ENCODE results near the gene TSPAN17.
"Not testable (repeated sequence)": the region's sequence is repeated elsewhere in the genome, so short reads cannot be mapped to it uniquely, and the experiment has no call there.

TSPAN17 gene

GRCh38 chr5:176680226-176680563 is 32.9 kb downstream of the TSPAN17 start:
- no peak for DNase-seq (ENCODE audit: low spot score)

GRCh38 chr5:176682016-176682531 is 34.8 kb downstream of the TSPAN17 start:
- no peak for DNase-seq (ENCODE audit: low spot score)

- no peak for DNase-seq (ENCODE audit: low spot score)
Observed at GRCh38 chr5:176685010-176685409, 37.7 kb downstream of the TSPAN17 start.

GRCh38 chr5:176687247-176687646 is 40.0 kb downstream of the TSPAN17 start:
- DNase-seq (ENCODE audit: low spot score): no peak

DNA sequence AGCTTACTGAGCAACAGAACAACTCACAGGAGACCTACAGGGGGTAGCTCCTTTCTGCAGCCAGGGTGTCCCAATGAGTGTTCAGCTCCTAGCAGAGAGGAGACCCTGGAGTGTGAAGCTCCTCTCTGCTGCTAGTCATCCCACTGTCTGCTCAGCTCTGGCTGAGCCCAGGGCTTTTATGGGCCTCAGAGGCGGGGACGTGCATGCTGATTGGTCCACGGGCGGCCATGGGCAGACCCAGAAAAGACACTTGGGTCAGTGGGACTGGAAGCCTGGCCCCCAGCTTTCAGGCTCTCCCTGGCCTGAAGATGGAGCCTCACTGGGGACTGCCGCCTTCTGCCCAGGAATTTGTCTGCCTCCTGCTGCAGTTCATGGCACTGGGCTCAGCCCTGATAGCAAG is 40.6 kb downstream of the TSPAN17 start:
- DNase-seq (ENCODE audit: low spot score): no peak

DNA sequence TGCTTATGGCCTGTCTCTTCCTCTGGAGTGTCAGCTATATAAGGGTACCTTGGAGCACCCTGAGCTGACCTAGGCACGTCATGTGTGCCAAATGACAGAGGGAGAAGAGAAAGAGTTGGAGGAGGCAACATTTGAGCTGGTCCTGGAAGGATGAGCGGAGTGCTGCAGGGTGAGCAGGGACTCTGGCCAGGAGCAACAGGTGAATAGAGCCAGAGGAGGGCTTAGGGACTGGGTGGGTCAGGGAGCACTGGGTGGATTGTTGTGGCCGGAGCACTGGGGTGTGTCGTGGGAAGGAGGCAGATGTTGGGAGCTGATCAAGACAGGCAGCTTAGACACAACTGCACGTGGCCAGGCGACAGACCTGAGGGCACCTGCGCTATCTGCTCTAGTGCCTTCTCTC is 43.6 kb downstream of the TSPAN17 start:
- DNase-seq (ENCODE audit: low spot score): no peak

DNA sequence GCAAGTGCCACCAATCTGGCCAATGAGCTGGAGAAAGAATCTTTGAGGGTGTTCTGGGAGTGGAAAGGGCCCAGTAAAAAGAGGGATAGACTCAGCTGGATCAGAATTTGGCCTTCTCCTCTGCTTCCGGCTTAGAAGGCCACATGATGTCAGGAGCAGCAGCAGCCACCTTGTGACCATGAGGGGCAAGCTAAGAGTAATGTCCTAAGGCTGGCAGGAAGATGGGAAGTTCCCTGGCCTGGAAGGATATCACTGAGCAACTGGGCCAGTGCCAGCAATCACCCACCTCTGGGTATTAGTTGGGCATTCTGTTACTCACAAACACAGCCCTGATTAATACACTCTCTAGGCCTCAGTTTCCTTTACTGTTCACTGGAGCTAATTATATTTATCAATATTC is 44.2 kb downstream of the TSPAN17 start:
- DNase-seq (ENCODE audit: low spot score): no peak

GRCh38 chr5:176692326-176692725 is 45.0 kb downstream of the TSPAN17 start:
- DNase-seq (ENCODE audit: low spot score): no peak

GRCh38 chr5:176692839-176693476 is 45.7 kb downstream of the TSPAN17 start:
- DNase-seq (ENCODE audit: low spot score): no peak

- no peak for DNase-seq (ENCODE audit: low spot score)
Observed at GRCh38 chr5:176693477-176693851, 46.2 kb downstream of the TSPAN17 start.

- DNase-seq (ENCODE audit: low spot score): no peak
Observed at GRCh38 chr5:176694146-176694545, 46.9 kb downstream of the TSPAN17 start.

- no peak for DNase-seq (ENCODE audit: low spot score)
Observed at GRCh38 chr5:176694631-176695030, 47.3 kb downstream of the TSPAN17 start.

GRCh38 chr5:176695073-176695472 is 47.8 kb downstream of the TSPAN17 start:
- no peak for DNase-seq (ENCODE audit: low spot score)

- no peak for DNase-seq (ENCODE audit: low spot score)
Observed at GRCh38 chr5:176697267-176697933, 50.1 kb downstream of the TSPAN17 start.

- DNase-seq (ENCODE audit: low spot score): no peak
Observed at GRCh38 chr5:176697934-176698538, 50.8 kb downstream of the TSPAN17 start.

DNA sequence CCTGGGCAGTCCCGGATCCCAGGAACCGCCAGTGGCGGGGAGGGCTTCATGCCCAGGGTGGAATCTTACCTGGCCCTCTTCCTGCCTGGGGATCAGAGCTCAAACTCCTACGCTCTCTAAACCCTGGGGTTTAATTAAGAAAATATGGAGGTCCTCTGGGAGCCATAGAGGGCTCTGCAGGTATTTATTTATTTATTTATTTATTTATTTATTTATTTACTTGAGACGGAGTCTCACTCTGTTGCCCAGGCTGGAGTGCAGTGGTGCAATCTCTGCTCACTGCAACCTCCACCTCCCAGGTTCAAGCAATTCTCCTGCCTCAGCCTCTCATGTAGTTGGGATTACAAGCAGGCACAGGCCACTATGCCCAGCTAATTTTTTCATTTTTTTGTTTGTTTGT is 52.2 kb downstream of the TSPAN17 start:
- DNase-seq (ENCODE audit: low spot score): not testable (repeated sequence)

DNA sequence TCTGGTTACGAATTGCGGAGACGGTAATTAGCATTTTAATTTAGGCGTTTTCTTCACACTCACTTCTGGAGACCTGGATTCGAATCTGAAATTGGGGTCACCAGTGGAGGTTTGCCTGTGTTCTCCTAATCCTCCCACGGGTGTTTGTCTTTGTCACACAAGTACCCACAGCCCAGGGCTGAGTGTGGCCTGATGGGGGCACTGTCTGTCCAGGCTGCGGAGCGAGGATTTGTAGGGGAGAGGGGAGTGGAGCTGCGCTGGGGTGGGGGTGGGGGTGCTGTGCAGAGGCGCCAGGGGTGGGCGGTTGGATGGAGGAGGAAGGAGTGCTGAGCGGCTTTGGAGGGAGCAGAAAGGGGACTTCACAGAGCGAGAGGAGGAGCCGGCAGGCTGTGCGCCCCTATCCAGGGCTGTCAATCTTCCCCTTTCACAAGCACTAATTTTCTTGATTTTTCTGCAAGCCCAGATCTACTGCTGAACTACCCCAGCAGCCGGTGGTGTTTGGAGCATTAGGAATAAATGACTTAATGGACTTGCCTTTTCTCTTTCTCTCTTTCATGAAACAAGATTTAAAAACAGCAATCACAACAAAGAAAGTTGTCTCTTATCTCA is 53.1 kb downstream of the TSPAN17 start:
- no peak for DNase-seq (ENCODE audit: low spot score)

- DNase-seq (ENCODE audit: low spot score): no peak
Observed at GRCh38 chr5:176702671-176703641, 55.7 kb downstream of the TSPAN17 start.

DNA sequence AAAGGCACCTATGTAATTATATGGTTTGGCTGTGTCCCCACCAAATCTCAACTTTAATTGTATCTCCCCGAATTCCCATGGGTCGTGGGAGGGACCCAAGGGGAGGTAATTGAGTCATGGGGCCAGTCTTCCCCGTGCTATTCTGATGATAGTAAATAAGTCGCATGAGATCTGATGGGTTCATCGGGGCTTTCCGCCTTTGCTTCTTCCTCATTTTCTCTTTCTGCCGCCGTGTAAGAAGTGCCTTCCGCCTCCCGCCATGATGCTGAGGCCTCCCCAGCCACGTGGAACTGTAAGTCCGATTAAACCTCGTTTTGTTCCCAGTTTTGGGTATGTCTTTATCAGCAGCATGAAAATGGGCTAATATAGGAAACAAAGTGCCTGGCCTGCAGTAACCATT is 56.6 kb downstream of the TSPAN17 start:
- DNase-seq (ENCODE audit: low spot score): no peak

- no peak for DNase-seq (ENCODE audit: low spot score)
Observed at GRCh38 chr5:176704355-176704754, 57.1 kb downstream of the TSPAN17 start.

DNA sequence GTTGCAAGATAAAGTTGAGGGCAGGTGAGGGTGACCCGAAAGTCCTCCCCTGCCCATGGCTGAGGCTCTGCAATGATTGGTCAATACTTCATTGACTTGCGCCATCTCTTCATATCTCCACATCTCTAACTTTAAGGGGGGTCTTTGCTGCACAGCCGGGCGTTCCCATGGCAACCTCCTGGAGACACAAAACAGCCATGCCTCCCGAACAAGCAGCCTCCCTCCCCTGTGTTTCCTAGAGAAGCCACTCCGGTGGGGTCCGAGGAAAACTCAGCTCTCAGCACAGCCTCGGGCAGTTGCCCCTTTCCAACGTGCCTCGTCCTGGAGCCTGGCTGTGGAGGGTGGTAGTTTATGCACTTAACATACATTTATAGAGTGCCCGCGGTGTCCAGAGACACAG is 57.5 kb downstream of the TSPAN17 start:
- DNase-seq (ENCODE audit: low spot score): no peak
